Measurements from ENCODE around the gene IRGQ.

- no peak for TF ChIP-seq CTCF (IDR thresholded peaks at IDR 0.05)
- TF ChIP-seq, protein P1, sequence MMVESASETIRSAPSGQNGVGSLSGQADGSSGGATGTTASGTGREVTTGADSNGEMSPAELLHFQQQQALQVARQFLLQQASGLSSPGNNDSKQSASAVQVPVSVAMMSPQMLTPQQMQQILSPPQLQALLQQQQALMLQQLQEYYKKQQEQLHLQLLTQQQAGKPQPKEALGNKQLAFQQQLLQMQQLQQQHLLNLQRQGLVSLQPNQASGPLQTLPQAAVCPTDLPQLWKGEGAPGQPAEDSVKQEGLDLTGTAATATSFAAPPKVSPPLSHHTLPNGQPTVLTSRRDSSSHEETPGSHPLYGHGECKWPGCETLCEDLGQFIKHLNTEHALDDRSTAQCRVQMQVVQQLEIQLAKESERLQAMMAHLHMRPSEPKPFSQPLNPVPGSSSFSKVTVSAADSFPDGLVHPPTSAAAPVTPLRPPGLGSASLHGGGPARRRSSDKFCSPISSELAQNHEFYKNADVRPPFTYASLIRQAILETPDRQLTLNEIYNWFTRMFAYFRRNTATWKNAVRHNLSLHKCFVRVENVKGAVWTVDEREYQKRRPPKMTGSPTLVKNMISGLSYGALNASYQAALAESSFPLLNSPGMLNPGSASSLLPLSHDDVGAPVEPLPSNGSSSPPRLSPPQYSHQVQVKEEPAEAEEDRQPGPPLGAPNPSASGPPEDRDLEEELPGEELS (CRISPR knock-in tag; IDR thresholded peaks at IDR 0.05) = no peak
- TF ChIP-seq USF1 (CRISPR knock-in tag; IDR thresholded peaks at IDR 0.05) = no peak
- TF ChIP-seq CREB1 (CRISPR knock-in tag; IDR thresholded peaks at IDR 0.05) = no peak
- TF ChIP-seq, protein P2, sequence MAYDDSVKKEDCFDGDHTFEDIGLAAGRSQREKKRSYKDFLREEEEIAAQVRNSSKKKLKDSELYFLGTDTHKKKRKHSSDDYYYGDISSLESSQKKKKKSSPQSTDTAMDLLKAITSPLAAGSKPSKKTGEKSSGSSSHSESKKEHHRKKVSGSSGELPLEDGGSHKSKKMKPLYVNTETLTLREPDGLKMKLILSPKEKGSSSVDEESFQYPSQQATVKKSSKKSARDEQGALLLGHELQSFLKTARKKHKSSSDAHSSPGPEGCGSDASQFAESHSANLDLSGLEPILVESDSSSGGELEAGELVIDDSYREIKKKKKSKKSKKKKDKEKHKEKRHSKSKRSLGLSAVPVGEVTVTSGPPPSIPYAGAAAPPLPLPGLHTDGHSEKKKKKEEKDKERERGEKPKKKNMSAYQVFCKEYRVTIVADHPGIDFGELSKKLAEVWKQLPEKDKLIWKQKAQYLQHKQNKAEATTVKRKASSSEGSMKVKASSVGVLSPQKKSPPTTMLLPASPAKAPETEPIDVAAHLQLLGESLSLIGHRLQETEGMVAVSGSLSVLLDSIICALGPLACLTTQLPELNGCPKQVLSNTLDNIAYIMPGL (CRISPR knock-in tag; IDR thresholded peaks at IDR 0.05) = no peak
These were observed 30.9 kb upstream of the IRGQ start for GRCh38 chr19:43626838-43627237.

Data from WTC11 (cell line).